Measurements from ENCODE around the gene RPL18A. TPM values are rescaled to one million over a fixed set of nuclear protein-coding genes. Genes with fewer than 3 reads are reported as not detected.

Gene RPL18A
- total and polyA plus RNA-seq, 8 donors: 1,116 to 2,379 (median 1,425) TPM

- no peaks in the 10 kb centered on the region for H3K27me3 ChIP-seq
- H3K27ac ChIP-seq: no peak overlapping the region
- no peak for TF ChIP-seq CTCF (IDR thresholded peaks at IDR 0.05)
- H3K4me1 ChIP-seq: peaks cover 0 to 6% (median 0%) of the 10 kb centered on the region in 3 donors
- H3K9me3 ChIP-seq: no peaks in the 10 kb centered on the region
- no peaks in the 10 kb centered on the region for H3K36me3 ChIP-seq
- intact Hi-C loops (cut with DNase I): no loop called here
- no peak for ATAC-seq
- FAIRE-seq: no peak
- no peak overlapping the region for H3K4me3 ChIP-seq
- no peak for DNase-seq
- WGBS, 2 donors: 80 to 82% methylated on average over 11 of the region's 11 CpGs
Observed at GRCh38 chr19:17910791-17911360, 51.2 kb downstream of the RPL18A start.

Other genes with a start within 250 kb of the RPL18A start
- gene UNC13A, start 171.6 kb upstream of the RPL18A start, total RNA-seq: 1 to 10 TPM in 3 of 6 donors, under 1 TPM in 3; 0.92 to 5.3 (median 1.3) TPM
- gene UNC13A, start 171.6 kb upstream of the RPL18A start, polyA plus RNA-seq: 10 to 100 TPM in 1 of 2 donors, 1 to 10 TPM in 1; 4.1 to 10.5 TPM
- gene MAP1S, start 140.4 kb upstream of the RPL18A start, total RNA-seq: 10 to 100 TPM; 13.9 to 35.6 (median 21.3) TPM
- 10 to 100 TPM; 22.1 to 22.4 TPM for gene MAP1S, start 140.4 kb upstream of the RPL18A start, polyA plus RNA-seq
- 1 to 10 TPM in 3 of 6 donors, under 1 TPM in 3; 0.43 to 2.5 (median 1.2) TPM for gene FCHO1, start 108.4 kb upstream of the RPL18A start, total RNA-seq
- gene FCHO1, start 108.4 kb upstream of the RPL18A start, polyA plus RNA-seq: 1 to 10 TPM; 1.3 to 1.4 TPM
- gene B3GNT3, start 64.8 kb upstream of the RPL18A start, total RNA-seq: 1 to 10 TPM; 2.1 to 6.0 (median 3.9) TPM
- 1 to 10 TPM; 1.7 to 2.6 TPM for gene B3GNT3, start 64.8 kb upstream of the RPL18A start, polyA plus RNA-seq
- gene INSL3, start 38.4 kb upstream of the RPL18A start, total RNA-seq: not detected
- not detected for gene INSL3, start 38.4 kb upstream of the RPL18A start, polyA plus RNA-seq
- gene JAK3, start 11.9 kb upstream of the RPL18A start, total RNA-seq: 1 to 10 TPM; 1.1 to 6.6 (median 1.7) TPM
- gene JAK3, start 11.9 kb upstream of the RPL18A start, polyA plus RNA-seq: 1 to 10 TPM; 2.9 to 4.3 TPM
- gene SLC5A5, start 12.0 kb downstream of the RPL18A start, total RNA-seq: under 1 TPM in 1 of 6 donors, not detected in 5; 0.16 TPM
- under 1 TPM in 1 of 2 donors, not detected in 1; 0.02 TPM for gene SLC5A5, start 12.0 kb downstream of the RPL18A start, polyA plus RNA-seq
- gene CCDC124, start 73.1 kb downstream of the RPL18A start, total RNA-seq: 10 to 100 TPM; 15.0 to 35.5 (median 28.9) TPM
- gene CCDC124, start 73.1 kb downstream of the RPL18A start, polyA plus RNA-seq: 10 to 100 TPM; 62.0 to 71.8 TPM
- under 1 TPM in 1 of 6 donors, not detected in 5; 0.19 TPM for gene KCNN1, start 107.2 kb downstream of the RPL18A start, total RNA-seq
- under 1 TPM; 0.08 to 0.33 TPM for gene KCNN1, start 107.2 kb downstream of the RPL18A start, polyA plus RNA-seq
- gene ARRDC2, start 148.3 kb downstream of the RPL18A start, total RNA-seq: 10 to 100 TPM in 1 of 6 donors, 1 to 10 TPM in 5; 3.8 to 22.0 (median 8.1) TPM
- 10 to 100 TPM; 32.3 to 34.8 TPM for gene ARRDC2, start 148.3 kb downstream of the RPL18A start, polyA plus RNA-seq
- gene IL12RB1, start 227.0 kb downstream of the RPL18A start, total RNA-seq: 1 to 10 TPM in 1 of 6 donors, under 1 TPM in 5; 0.19 to 1.1 (median 0.53) TPM
- gene IL12RB1, start 227.0 kb downstream of the RPL18A start, polyA plus RNA-seq: under 1 TPM; 0.15 to 0.40 TPM
- 10 to 100 TPM; 19.7 to 27.5 (median 24.2) TPM for gene MAST3, start 237.9 kb downstream of the RPL18A start, total RNA-seq
- 10 to 100 TPM; 13.7 to 24.7 TPM for gene MAST3, start 237.9 kb downstream of the RPL18A start, polyA plus RNA-seq

All from pancreas (tissue), 10 donors.